ENCODE data around the gene TASP1.
"Not testable (repeated sequence)": the region's sequence is repeated elsewhere in the genome, so short reads cannot be mapped to it uniquely, and the experiment has no call there.

Gene TASP1

GRCh38 chr20:13493143-13493542, 145.6 kb downstream of the TASP1 start:
- DNase-seq (ENCODE audit: low read depth): no peak

- DNase-seq (ENCODE audit: low read depth): peak; percentile 64
Measured at GRCh38 chr20:13492001-13492481, 146.7 kb downstream of the TASP1 start.

DNA sequence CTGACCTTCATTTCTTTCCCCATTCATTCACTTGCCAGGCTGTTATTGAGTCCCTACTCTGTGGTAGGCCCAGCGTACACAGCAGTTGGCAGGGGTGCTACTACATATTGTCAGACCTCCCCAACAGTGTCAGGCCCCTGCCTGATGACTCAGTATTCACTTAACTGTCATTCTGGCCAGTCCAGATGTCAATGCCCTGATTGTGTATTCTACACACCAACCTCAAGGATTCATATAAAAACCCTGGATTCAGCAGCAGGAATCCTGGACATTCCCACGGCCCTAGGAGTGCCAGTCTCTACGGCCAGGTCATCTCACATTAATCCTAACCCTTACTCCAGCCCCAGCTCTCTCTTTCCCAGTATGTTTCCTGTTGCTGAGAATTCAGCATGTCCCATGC, 151.5 kb downstream of the TASP1 start:
- DNase-seq (ENCODE audit: low read depth): no peak

DNA sequence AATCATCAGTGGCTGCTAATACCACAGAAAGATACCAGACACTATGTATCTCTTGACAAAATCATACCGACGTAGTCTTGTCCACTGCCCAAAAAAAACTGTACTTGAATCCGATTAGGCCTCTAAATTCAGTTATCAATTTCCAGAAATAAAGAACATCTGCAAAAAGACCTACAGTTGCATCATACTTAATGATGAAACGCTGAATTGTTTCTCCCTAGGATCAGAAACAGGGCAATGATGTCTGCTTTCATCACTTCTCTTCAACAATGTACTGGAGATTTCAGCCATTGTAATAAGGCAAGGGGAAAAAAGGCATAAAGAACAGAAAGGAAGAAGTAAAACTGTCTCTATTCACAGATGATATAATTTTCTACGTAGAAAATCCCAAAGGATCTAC, 152.0 kb downstream of the TASP1 start:
- no peak for DNase-seq (ENCODE audit: low read depth)

DNA sequence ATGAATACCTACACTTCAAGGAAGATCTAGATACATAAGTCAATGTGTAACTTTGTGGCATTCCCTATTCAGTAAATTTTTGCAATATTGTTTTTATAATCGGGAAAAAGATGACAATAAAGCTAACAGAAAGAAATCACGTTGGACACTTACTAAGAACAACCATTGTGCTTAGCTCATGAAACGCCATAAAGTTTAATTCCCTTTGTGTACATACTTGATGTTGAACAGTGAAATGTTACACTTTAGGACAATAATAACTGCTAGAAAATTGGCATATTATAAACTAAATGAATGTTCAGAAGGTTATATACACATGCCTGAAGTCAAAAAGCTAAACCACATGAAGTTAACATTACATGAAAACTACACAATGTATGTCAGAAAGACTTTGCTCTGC, 153.2 kb downstream of the TASP1 start:
- DNase-seq (ENCODE audit: low read depth): no peak

DNA sequence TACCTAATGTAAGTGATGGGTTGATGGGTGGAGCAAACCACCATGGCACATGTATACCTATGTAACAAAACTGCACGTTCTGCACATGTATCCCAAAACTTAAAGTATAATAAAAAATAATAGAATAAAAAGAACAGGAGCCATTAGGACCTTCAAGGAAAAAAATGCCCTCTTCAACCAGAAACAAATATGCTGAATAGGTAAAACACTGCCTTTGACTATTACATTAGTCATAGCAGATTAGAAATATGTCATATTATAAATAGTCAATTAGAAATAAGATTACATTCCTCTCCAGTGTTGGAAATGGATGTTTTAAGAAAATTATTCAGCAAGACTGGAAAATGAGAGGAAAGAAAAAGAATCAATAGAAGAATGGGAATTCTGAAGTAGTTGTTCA, 153.7 kb downstream of the TASP1 start:
- DNase-seq (ENCODE audit: low read depth): not testable (repeated sequence)

GRCh38 chr20:13483472-13483871, 155.3 kb downstream of the TASP1 start:
- DNase-seq (ENCODE audit: low read depth): not testable (repeated sequence)

DNA sequence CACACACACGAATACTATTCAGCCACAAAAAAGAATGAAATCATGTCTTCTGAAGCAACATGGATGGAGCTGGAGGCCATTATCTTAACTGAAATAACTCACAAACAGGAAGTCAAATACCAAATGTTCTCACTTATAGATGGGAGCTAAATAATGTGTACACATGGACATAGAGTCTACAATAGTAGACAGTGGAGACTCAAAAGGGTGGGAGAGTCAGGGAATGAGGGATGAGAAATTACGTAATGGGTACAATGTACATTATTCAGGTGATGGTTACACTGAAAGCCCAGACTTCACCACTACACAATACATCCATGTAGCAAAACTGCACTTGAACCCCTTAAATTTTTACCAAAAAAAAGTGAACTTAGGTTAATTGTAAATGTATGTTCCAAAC, 160.4 kb downstream of the TASP1 start:
- DNase-seq (ENCODE audit: low read depth): no peak

DNA sequence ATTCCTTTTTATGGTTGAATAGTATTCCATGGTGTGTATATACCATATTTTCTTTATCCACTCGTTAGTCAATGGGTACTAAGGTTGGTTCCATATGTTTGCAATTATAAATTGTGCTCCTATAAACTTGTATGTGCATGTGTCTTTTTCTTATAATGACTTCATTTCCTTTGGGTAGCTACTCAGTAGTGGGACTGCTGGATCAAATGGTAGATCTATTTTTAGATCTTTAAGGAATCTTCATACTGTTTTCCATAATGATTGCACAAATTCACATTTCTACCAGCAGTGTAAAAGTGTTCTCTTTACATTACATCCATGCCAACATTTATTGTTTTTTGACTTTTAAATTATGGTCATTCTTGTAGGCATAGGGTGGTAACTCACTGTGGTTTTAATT, 164.3 kb downstream of the TASP1 start:
- DNase-seq (ENCODE audit: low read depth): no peak

DNA sequence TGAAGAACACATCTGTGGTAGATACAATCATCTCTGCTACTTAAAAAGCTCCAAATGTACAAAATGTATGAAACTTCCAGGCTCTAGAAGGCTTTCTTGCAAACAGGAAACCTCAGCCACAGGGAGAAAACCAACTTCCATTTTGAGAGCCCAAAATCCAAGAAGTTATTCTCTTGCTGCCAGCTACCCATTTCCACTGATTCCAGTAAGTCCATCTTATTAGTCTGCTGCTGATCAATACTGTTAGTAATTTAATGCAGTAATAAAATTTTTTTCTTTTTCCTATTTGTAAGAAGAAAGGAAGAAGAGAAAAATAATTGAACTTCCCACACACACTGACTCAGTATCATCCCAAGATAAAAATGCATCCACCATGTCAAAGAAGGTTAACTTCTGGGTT, 169.5 kb downstream of the TASP1 start:
- DNase-seq (ENCODE audit: low read depth): no peak

- DNase-seq (ENCODE audit: low read depth): no peak
Measured at GRCh38 chr20:13468166-13468565, 170.6 kb downstream of the TASP1 start.

DNA sequence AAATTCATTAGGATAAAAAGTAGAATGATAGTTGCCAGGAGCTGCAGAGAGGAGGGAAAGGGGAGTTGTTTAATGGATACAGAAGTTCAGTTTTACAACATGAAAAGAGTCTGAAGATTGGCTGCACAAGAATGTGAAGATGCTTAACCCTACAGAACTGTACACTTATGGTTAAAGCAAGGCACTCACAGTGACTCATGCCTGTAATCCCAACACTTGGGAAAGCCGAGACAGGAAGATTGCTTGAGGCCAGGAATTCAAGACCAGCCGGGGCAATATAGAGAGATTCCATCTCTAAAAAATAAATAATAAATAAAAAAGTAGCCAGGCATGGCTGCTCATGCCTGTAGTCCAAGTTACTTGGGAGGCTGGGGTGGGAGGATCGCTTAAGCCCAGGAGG, 174.0 kb downstream of the TASP1 start:
- no peak for DNase-seq (ENCODE audit: low read depth)

DNA sequence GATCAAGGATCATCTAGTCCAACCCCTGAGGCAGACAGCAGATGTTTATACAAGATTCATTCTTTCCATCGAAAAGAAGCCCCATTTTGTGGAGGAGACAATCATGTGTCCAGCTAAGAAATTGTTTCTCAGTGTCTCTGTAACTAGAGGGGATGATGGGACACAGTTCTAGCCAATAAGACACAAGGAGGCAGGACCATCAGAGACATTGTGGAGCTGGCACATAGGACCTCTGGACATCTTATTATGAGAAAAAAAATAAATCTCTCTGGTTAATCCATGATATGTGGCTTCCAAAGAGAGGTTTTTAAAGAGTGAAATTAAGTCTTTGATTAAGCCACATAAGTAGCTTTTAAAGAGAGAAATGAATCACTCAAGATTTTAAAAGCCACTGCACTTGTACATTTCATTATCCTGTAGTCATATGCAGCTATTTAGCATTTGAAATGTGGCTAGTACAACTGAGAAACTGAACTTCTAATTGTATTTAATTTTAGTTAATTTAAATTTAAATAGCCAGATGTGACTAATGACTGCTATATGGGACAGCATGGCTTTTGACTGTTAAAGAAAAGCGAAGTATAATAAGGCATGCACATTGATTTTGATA, 176.8 kb downstream of the TASP1 start:
- DNase-seq (ENCODE audit: low read depth): no peak

- DNase-seq (ENCODE audit: low read depth): peak; percentile 20
Measured at GRCh38 chr20:13458860-13459451, 179.8 kb downstream of the TASP1 start.

GRCh38 chr20:13457487-13457886, 181.2 kb downstream of the TASP1 start:
- DNase-seq (ENCODE audit: low read depth): no peak

- DNase-seq (ENCODE audit: low read depth): no peak
Measured at GRCh38 chr20:13455713-13456112, 183.0 kb downstream of the TASP1 start.

GRCh38 chr20:13453367-13453766, 185.4 kb downstream of the TASP1 start:
- DNase-seq (ENCODE audit: low read depth): no peak

DNA sequence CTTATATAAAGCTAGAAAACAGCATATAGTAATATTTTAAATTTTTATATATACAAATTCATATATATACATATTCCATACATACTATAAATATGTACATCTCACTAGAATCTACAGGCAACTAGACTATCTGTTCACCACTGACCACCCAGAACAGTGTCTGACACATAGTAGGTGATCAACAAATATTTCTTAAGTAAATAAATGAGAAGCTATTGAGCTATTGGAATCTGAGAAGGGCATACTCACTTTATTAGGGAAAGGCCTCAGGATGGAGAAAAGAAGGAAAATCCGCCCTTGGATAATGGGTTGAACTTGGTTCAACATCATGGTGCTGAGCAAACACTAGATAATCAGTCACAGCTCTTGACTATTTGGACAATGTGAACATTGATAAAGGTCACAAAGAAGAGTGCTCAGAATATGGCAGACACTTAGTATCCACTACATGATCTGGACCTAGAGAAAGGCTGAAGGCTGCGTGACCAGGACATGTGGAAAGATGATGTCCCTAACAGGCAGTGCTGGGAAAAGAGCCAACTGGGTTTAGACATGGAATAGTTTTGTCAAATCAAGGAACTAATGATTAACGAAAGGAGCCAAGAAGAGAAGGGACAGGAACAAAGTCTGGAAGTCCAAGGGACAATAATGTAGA, 186.1 kb downstream of the TASP1 start:
- DNase-seq (ENCODE audit: low read depth): no peak

DNA sequence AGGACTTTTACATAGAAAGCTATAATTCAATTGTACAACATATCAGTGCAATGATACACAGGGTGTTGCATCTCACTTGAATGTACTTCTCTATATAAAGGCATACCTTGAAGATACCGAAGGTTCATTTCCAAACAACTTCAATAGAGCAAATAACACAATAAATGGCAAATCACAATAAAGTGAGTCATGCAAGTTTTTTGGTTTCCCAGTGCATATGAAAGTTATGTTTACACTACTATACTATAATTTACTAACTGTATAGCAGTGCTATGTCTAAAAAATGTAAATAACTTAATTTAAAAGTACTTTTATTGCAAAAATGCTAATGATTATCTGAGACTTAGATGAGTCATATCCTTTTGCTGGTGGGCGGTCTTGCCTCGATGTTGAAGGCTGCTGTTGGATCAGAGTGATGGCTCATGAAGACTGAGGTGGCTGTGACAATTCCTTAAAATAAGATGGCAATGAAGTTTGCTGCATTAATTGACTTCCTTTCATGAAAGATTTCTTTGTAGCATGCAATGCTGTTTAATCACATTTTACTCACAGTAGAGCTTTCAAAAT, 188.8 kb downstream of the TASP1 start:
- DNase-seq (ENCODE audit: low read depth): no peak

- no peak for DNase-seq (ENCODE audit: low read depth)
Measured at GRCh38 chr20:13447385-13448180, 191.1 kb downstream of the TASP1 start.

GRCh38 chr20:13443690-13444089, 195.0 kb downstream of the TASP1 start:
- no peak for DNase-seq (ENCODE audit: low read depth)

DNA sequence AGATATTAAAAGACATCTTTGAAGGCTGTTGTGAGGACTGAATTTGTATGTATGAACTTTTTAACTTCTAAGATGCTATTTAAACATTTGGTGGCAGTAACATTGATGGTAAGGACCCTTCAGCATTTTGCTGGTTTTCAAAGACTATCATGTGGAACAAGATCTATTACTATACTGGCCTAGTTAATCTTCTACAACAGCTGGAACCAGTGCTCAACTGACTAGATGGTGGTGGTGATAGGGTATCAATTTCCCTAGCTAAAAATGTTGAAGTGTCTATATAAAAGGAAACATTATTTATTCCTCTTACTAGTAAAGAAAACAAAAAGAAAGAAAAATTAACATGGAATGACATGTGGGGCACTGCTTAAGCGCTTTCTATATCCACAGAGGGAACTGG, 195.7 kb downstream of the TASP1 start:
- DNase-seq (ENCODE audit: low read depth): no peak

All from stromal cell of bone marrow (primary cell).